GM12801 (cell line): ENCODE measurements around the gene CENPO.

Experiments used
- CTCF ChIP-seq: IDR thresholded peaks from one replicate; pipeline ENCODE4 v1.5.1; 2011; ENCODE audit warnings: control low read depth; ENCODE audit not compliant: insufficient read length; ENCODE audit errors: extremely low read depth

The CENPO gene

GRCh38 chr2:24826773-24827145 is 33.5 kb downstream of the CENPO start:
- TF ChIP-seq CTCF = no peak

- no peak for TF ChIP-seq CTCF
These were observed 34.4 kb downstream of the CENPO start for GRCh38 chr2:24827321-24828237.

GRCh38 chr2:24828238-24828996 is 35.2 kb downstream of the CENPO start:
- no peak for TF ChIP-seq CTCF

- TF ChIP-seq CTCF = no peak
These were observed 37.1 kb downstream of the CENPO start for GRCh38 chr2:24830351-24830750.

GRCh38 chr2:24830786-24831185 is 37.6 kb downstream of the CENPO start:
- no peak for TF ChIP-seq CTCF

GRCh38 chr2:24831221-24832072 is 38.2 kb downstream of the CENPO start:
- no peak for TF ChIP-seq CTCF

GRCh38 chr2:24832073-24832461 is 38.8 kb downstream of the CENPO start:
- no peak for TF ChIP-seq CTCF
